ENCODE data around the gene GALNT2.

GRCh38 chr1:230199034-230199433 lies 132.0 kb downstream of the GALNT2 start:
- TF ChIP-seq POLR2A (IDR thresholded peaks at IDR 0.05) = no peak
- TF ChIP-seq CTCF (IDR thresholded peaks at IDR 0.05 in 8 of 11, conservative IDR thresholded peaks at IDR 0.05 in 3 of 11) = no peak
- no peak for TF ChIP-seq POLR2AphosphoS5 (IDR thresholded peaks at IDR 0.05)

All from spleen (tissue), 7 donors.